ENCODE data around the gene DTL.

DTL gene

GRCh38 chr1:212108187-212108586 lies 72.6 kb downstream of the DTL start:
- H3K4me3 ChIP-seq (replicated peaks; ENCODE audit: low read depth, low read length), result no peak overlapping the region
- TF ChIP-seq, protein P1, sequence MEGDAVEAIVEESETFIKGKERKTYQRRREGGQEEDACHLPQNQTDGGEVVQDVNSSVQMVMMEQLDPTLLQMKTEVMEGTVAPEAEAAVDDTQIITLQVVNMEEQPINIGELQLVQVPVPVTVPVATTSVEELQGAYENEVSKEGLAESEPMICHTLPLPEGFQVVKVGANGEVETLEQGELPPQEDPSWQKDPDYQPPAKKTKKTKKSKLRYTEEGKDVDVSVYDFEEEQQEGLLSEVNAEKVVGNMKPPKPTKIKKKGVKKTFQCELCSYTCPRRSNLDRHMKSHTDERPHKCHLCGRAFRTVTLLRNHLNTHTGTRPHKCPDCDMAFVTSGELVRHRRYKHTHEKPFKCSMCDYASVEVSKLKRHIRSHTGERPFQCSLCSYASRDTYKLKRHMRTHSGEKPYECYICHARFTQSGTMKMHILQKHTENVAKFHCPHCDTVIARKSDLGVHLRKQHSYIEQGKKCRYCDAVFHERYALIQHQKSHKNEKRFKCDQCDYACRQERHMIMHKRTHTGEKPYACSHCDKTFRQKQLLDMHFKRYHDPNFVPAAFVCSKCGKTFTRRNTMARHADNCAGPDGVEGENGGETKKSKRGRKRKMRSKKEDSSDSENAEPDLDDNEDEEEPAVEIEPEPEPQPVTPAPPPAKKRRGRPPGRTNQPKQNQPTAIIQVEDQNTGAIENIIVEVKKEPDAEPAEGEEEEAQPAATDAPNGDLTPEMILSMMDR (IDR thresholded peaks at IDR 0.05; ENCODE audit: insufficient read depth, low read length, poor library complexity, severe bottlenecking), result no peak
- no peaks in the 10 kb centered on the region for H3K27me3 ChIP-seq (replicated peaks; ENCODE audit: control insufficient read depth, insufficient read depth, low read length)
- H3K36me3 ChIP-seq (ENCODE audit: control insufficient read depth, insufficient read depth, low read length), result peaks cover 3% of the 10 kb centered on the region; the same call in 1 of the 2 replicates
- no peak for DNase-seq (ENCODE audit: extremely low read depth, insufficient read length)

DNA sequence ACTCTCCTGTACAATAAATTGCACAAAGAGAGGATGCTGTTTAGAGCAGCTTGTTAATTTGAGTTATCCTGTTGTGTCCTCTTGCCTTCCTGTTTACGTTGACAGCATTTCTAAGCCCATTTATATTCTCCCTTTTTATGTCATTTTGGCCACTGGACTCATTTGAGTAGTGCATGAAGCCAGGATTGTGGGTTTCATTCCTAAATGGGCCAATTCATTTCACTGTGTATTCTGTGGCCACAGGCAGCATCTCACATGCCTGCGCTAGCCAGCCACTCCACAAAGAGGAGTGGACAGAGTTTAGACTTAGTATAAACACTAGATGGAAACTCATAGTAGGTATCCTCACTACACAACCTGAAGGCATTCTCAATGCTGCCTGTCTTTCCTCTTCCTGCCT lies 73.4 kb downstream of the DTL start:
- DNase-seq (ENCODE audit: extremely low read depth, insufficient read length), result no peak
- peaks cover 3% of the 10 kb centered on the region; the same call in 1 of the 2 replicates for H3K36me3 ChIP-seq (ENCODE audit: control insufficient read depth, insufficient read depth, low read length)
- H3K4me3 ChIP-seq (replicated peaks; ENCODE audit: low read depth, low read length), result no peak overlapping the region
- no peaks in the 10 kb centered on the region for H3K27me3 ChIP-seq (replicated peaks; ENCODE audit: control insufficient read depth, insufficient read depth, low read length)
- TF ChIP-seq, protein P1 (IDR thresholded peaks at IDR 0.05; ENCODE audit: insufficient read depth, low read length, poor library complexity, severe bottlenecking), result no peak

DNA sequence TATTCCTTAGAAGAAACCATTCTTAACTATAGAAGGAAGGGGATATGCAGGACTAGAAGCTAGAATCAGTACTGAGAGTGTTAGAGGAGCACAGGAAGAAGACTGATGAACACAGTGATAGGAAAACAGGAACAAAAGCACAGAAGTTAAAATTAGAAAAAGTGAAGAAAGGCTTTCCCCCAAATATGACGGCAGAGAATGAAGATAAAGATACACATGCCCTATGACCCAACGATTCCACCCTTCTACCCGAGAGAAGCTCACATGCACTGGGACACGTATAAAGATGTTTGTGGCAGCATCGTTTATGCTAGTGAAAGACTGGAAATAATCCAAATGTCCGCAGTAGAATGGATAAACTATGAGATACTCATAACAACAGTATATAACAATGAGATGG lies 74.2 kb downstream of the DTL start:
- Histone ChIP-seq H3K36me3 (ENCODE audit: control insufficient read depth, insufficient read depth, low read length) (peaks cover 3% of the 10 kb centered on the region; the same call in 1 of the 2 replicates), H3K27me3 (replicated peaks; ENCODE audit: control insufficient read depth, insufficient read depth, low read length) (no peaks in the 10 kb centered on the region), H3K4me3 (replicated peaks; ENCODE audit: low read depth, low read length) (no peak overlapping the region)
- no peak for DNase-seq (ENCODE audit: extremely low read depth, insufficient read length)
- TF ChIP-seq, protein P1 (IDR thresholded peaks at IDR 0.05; ENCODE audit: insufficient read depth, low read length, poor library complexity, severe bottlenecking), result no peak

DNA sequence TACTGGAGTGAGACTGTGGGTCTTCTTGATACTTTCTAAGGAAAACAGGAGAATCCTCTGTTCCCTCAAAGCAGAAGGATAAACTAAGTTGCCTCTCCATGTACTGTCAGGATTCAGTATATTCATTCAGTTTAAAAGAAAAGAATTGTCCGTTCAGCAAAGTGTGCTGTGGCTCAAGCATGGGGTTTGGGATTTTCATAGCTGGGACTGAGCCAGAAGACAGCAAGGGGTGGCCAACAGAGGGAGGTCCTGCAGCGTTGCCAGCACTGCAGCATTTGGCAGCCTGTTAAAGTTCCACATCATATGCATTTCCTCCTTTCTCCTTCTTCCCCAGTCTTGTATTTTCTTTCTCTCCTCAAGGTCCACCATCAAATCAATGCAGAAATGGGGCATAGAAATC lies 75.1 kb downstream of the DTL start:
- H3K36me3 ChIP-seq (ENCODE audit: control insufficient read depth, insufficient read depth, low read length), result peaks cover 1% of the 10 kb centered on the region; the same call in 1 of the 2 replicates
- TF ChIP-seq, protein P1 (IDR thresholded peaks at IDR 0.05; ENCODE audit: insufficient read depth, low read length, poor library complexity, severe bottlenecking), result no peak
- DNase-seq (ENCODE audit: extremely low read depth, insufficient read length), result no peak

DNA sequence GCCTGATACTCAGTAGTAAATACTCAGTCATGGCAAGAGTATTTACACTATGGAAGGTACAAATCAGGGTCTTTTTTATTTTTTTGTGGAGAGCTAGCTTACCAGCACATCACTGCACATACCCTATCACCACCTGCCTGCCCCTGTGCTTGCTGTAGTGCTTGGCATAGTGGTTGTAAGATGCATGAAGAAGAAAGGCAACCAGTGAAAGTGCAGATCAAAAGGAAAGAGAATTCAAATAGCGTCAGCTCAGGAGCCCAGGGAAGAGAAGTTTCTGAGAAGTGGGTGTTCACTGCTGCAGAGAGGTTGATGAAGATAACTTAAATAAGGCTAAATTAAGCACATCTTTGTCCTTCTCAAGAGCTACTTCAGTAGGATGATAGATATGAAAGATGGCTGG lies 76.0 kb downstream of the DTL start:
- no peak for DNase-seq (ENCODE audit: extremely low read depth, insufficient read length)
- Histone ChIP-seq H3K36me3 (ENCODE audit: control insufficient read depth, insufficient read depth, low read length) (peaks cover 1% of the 10 kb centered on the region; the same call in 1 of the 2 replicates), H3K4me3 (replicated peaks; ENCODE audit: low read depth, low read length) (no peak overlapping the region), H3K27me3 (replicated peaks; ENCODE audit: control insufficient read depth, insufficient read depth, low read length) (no peaks in the 10 kb centered on the region)
- TF ChIP-seq, protein P1 (IDR thresholded peaks at IDR 0.05; ENCODE audit: insufficient read depth, low read length, poor library complexity, severe bottlenecking), result no peak

More for the DNA sequence above, 75.1 kb downstream of the DTL start:
- H3K27me3 ChIP-seq (replicated peaks; ENCODE audit: control insufficient read depth, insufficient read depth, low read length), result no peaks in the 10 kb centered on the region
- no peak overlapping the region for H3K4me3 ChIP-seq (replicated peaks; ENCODE audit: low read depth, low read length)

- TF ChIP-seq, protein P1 (IDR thresholded peaks at IDR 0.05; ENCODE audit: insufficient read depth, low read length, poor library complexity, severe bottlenecking), result no peak
- Histone ChIP-seq H3K4me3 (replicated peaks; ENCODE audit: low read depth, low read length) (no peak overlapping the region), H3K27me3 (replicated peaks; ENCODE audit: control insufficient read depth, insufficient read depth, low read length) (no peaks in the 10 kb centered on the region), H3K36me3 (ENCODE audit: control insufficient read depth, insufficient read depth, low read length) (no peaks in the 10 kb centered on the region)
- no peak for DNase-seq (ENCODE audit: extremely low read depth, insufficient read length)
These were observed 78.2 kb downstream of the DTL start for GRCh38 chr1:212113706-212114105.

Measured in GM06990 (cell line).